ENCODE data around the gene DPYD. TPM values are rescaled to one million over a fixed set of nuclear protein-coding genes. Genes with fewer than 3 reads are reported as not detected.

Gene DPYD
- polyA plus RNA-seq, 1 of the 3 experiments (the other 2 are of a cell fraction) = 23.0 TPM

GRCh38 chr1:97567000-97567749 is 353.7 kb downstream of the DPYD start:
- 98% methylated on average over 4 of the region's 4 CpGs for WGBS (ENCODE audit: low lambda C conversion rate)

More at GRCh38 chr1:97567000-97567749, 353.7 kb downstream of the DPYD start:
- Histone ChIP-seq H3K4me3 (ENCODE audit: low read depth in 2 of 2, low read length in 1 of 2) (no peak overlapping the region), H3K9ac (no peak overlapping the region), H3F3A (replicated peaks; ENCODE audit: insufficient read depth) (peaks cover 3% of the 10 kb centered on the region), H3K79me2 (ENCODE audit: insufficient read depth) (no peaks in the 10 kb centered on the region), H2AFZ (ENCODE audit: low read depth) (no peak overlapping the region), H3K9me3 (no peaks in the 10 kb centered on the region), H3K27me3 (ENCODE audit: insufficient read depth) (no peaks in the 10 kb centered on the region), H3K9me2 (no peaks in the 10 kb centered on the region), H3K4me2 (no peak overlapping the region), H3K4me1 (ENCODE audit: control insufficient read depth in 1 of 2, insufficient read depth in 2 of 2, low read depth in 1 of 2, low read length in 1 of 2) (no peaks in the 10 kb centered on the region; a peak in 1 of 4 replicates), H4K20me1 (ENCODE audit: insufficient read depth) (no peaks in the 10 kb centered on the region), H3K27ac (ENCODE audit: low read depth in 2 of 2, low read length in 1 of 2) (no peak overlapping the region), H3K36me3 (replicated peaks in 1 of 2; ENCODE audit: control insufficient read depth in 1 of 2, insufficient read depth in 2 of 2, low read length in 1 of 2) (peaks cover under 1 to 59% of the 10 kb centered on the region in 2 experiments)
- CTCF ChIA-PET = no interaction called here
- POLR2A ChIA-PET = no interaction called here
- no peak for DNase-seq
- TF ChIP-seq IRF3 (IDR thresholded peaks at IDR 0.05; ENCODE audit: low read depth, low read length) = no peak
- no peak for TF ChIP-seq REST (IDR thresholded peaks at IDR 0.05; ENCODE audit: low read depth, low read length)
- no peak for TF ChIP-seq CHD2 (IDR thresholded peaks at IDR 0.05; ENCODE audit: low read length, partially characterized antibody)
- TF ChIP-seq GATA2 (CRISPR knock-in tag; IDR thresholded peaks at IDR 0.05) = no peak
- no peak for TF ChIP-seq PBX3 (IDR thresholded peaks at IDR 0.05)
- no peak for TF ChIP-seq RFX5 (IDR thresholded peaks at IDR 0.05; ENCODE audit: low read length)
- TF ChIP-seq CTCF (IDR thresholded peaks at IDR 0.05) = no peak
- TF ChIP-seq POLR2AphosphoS5 (IDR thresholded peaks at IDR 0.05; ENCODE audit: low read depth, low read length) = no peak
- no peak for TF ChIP-seq FOXJ3 (CRISPR knock-in tag; IDR thresholded peaks at IDR 0.05)
- TF ChIP-seq TCF12 (IDR thresholded peaks at IDR 0.05) = no peak
- no peak for TF ChIP-seq RCOR1 (IDR thresholded peaks at IDR 0.05; ENCODE audit: low read length)
- no peak for TF ChIP-seq EP300 (IDR thresholded peaks at IDR 0.05; ENCODE audit: borderline replicate concordance in 1 of 2, low read depth in 1 of 2, low read length in 1 of 2)
- TF ChIP-seq USF2 (IDR thresholded peaks at IDR 0.05; ENCODE audit: borderline replicate concordance, low read depth, low read length) = no peak
- TF ChIP-seq JUND (IDR thresholded peaks at IDR 0.05) = no peak
- no peak for TF ChIP-seq NFIC (IDR thresholded peaks at IDR 0.05; ENCODE audit: borderline replicate concordance)
- no peak for TF ChIP-seq USF1 (IDR thresholded peaks at IDR 0.05; ENCODE audit: borderline replicate concordance, low read depth)
- TF ChIP-seq RXRA (IDR thresholded peaks at IDR 0.05; ENCODE audit: borderline replicate concordance, low read depth) = no peak
- no peak for TF ChIP-seq ELF1 (IDR thresholded peaks at IDR 0.05)
